LNCaP clone FGC (cell line): ENCODE measurements around the gene RBM41.
"Not testable (repeated sequence)": the region's sequence is repeated elsewhere in the genome, so short reads cannot be mapped to it uniquely, and the experiment has no call there.

Source experiments
- DNase-seq: peaks from one replicate; pipeline ENCODE4 v3.0.0-alpha.2; 2011; ENCODE audit warnings: low read depth
- H3K4me3 ChIP-seq: 2 replicates; pipeline ENCODE4 v1.5.1; 2011; ENCODE audit warnings: mild to moderate bottlenecking, low read depth, low read length, control low read depth
- CTCF ChIP-seq: IDR thresholded peaks from 2 replicates; pipeline ENCODE4 v1.5.1; 2012; ENCODE audit warnings: mild to moderate bottlenecking; ENCODE audit not compliant: control insufficient read depth, insufficient read depth; ENCODE audit errors: extremely low read depth

Gene RBM41

GRCh38 chrX:107102980-107103379 is 15.6 kb downstream of the RBM41 start:
- peak; percentile 9; the same call in 1 of the 2 replicates for TF ChIP-seq CTCF
- no peak for DNase-seq
- no peak overlapping the region for H3K4me3 ChIP-seq

- no peak for TF ChIP-seq CTCF
- no peak for DNase-seq
- no peak overlapping the region for H3K4me3 ChIP-seq
These were observed 42.5 kb downstream of the RBM41 start for GRCh38 chrX:107076158-107076557.

- H3K4me3 ChIP-seq, DNase-seq: not testable (repeated sequence)
These were observed 60.9 kb downstream of the RBM41 start for GRCh38 chrX:107057731-107058130.

- no peak for DNase-seq
- TF ChIP-seq CTCF, result no peak
- H3K4me3 ChIP-seq, result no peak overlapping the region
These were observed 63.6 kb downstream of the RBM41 start for GRCh38 chrX:107054978-107055377.

GRCh38 chrX:107050195-107050709 is 68.4 kb downstream of the RBM41 start:
- no peak overlapping the region for H3K4me3 ChIP-seq
- no peak for TF ChIP-seq CTCF
- no peak for DNase-seq

DNA sequence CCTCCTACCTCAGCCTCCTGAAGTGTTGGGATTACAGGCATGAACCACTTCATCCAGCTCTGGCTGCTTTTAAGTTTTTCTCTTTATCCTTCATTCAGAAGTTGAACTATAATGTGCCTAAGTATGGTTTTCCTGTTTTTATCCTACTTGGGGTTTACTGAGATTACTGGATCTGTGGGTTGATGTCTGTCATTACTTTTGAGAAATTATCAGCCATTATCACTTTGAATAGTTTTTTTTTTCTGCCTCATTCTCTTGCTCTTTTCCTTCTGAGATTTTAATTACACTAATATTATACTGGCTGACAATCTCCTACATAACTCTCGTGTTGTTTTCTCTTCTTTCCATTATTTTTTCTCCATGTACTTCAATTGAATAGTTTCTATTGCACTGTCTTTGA is 71.0 kb downstream of the RBM41 start:
- no peak overlapping the region for H3K4me3 ChIP-seq
- TF ChIP-seq CTCF, result no peak
- no peak for DNase-seq

DNA sequence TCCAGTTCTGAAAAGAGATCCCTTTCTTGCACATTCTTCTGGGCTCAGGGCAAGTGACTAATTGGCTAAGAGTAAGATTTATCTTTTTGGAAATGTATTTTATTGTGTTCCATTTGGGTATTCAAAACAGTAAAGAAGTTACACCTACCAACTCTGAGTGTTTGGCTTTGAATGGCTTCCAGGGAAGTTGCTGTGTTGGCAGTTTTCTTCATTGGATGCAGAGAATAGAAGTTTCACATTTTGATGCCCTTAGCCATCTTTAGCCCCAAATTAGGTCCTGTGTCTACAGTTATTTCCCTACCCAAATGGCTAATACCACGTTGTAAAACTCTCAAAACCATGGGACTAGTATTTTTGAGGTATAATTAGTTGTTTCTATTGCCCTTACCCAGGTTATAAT is 88.9 kb downstream of the RBM41 start:
- H3K4me3 ChIP-seq, result no peak overlapping the region
- no peak for DNase-seq
- TF ChIP-seq CTCF, result no peak
